Fibroblast of mammary gland (primary cell): Measurements from ENCODE around the gene RBMS3.
A peak's percentile ranks its signal among the peaks of the same experiment; 100 is the strongest.

Experiments used
- DNase-seq: peaks from one replicate; pipeline ENCODE4 v3.0.0-alpha.2; 2010; ENCODE audit warnings: low read depth
- H3K4me3 ChIP-seq: 2 replicates; pipeline ENCODE4 v1.5.1; 2011; ENCODE audit warnings: low read depth, mild to moderate bottlenecking, low read length, moderate library complexity; ENCODE audit not compliant: control insufficient read depth
- CTCF ChIP-seq: conservative IDR thresholded peaks from 2 replicates; pipeline ENCODE4 v1.5.1; 2011; ENCODE audit warnings: low read depth, low read length, inconsistent platforms; ENCODE audit not compliant: control insufficient read depth, insufficient read depth

The RBMS3 gene

GRCh38 chr3:29511701-29512100 is 230.8 kb downstream of the RBMS3 start:
- DNase-seq: no peak
- no peak overlapping the region for H3K4me3 ChIP-seq
- TF ChIP-seq CTCF: no peak

DNA sequence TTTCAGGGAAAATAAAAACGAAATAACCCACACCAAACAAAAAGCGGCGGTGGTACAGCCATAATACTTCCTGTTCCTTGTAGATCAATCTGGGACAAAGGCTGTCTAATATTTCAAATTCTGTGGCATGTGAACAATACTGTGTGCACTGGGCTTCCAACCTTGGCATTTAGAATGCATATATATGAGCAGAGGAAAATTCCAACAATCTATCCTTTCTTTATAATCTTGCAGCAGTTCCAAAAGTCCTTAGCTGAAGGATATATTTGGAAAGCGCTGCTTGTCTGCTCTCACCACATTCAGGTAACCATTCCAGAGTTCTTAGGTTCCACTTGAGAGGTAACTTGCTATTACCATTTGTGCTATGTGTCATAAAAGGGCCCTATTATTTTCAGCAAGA is 231.8 kb downstream of the RBMS3 start:
- no peak overlapping the region for H3K4me3 ChIP-seq
- no peak for DNase-seq
- no peak for TF ChIP-seq CTCF

DNA sequence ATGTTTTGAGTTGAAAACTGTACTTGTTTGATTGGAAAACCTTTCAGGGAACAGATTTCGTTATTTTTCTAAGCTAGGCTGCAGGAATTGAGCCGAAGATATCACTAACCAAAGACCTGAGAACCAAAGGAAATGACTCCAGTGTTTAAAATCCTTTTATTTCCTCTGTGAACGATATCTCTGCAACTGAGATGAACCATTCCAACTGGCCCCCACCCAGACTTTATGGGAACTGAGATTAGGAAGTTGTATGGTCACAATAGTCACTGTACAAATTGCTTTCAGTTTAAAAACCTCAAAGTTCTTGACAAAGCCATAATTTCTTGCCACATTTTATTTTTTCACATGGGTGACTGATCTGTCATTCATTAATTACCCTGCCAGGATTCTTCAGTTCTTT is 232.4 kb downstream of the RBMS3 start:
- no peak overlapping the region for H3K4me3 ChIP-seq
- TF ChIP-seq CTCF: no peak

GRCh38 chr3:29514170-29514569 is 233.3 kb downstream of the RBMS3 start:
- H3K4me3 ChIP-seq: no peak overlapping the region
- no peak for TF ChIP-seq CTCF
- DNase-seq: peak; percentile 61

More for the DNA sequence above, 232.4 kb downstream of the RBMS3 start:
- DNase-seq: no peak

DNA sequence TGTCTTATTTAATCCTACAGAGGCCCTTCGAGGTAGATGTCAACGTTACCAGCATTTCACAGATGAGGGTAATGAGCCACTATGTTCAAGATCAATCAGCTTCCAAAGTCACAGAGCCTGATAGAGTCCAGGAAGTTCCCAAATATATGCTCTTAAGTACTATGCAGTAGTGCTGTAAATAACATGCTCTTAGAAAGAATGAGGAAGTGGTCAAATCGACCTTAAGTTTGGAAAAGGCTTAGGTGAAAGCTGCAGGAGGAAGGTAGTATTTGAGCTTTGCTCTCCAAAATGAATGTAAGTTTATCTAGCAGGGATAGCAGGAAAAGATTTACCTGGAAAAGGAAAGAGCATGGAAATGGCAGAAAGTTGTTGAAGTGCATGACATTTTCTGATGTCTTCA is 234.0 kb downstream of the RBMS3 start:
- no peak for DNase-seq
- TF ChIP-seq CTCF: no peak

DNA sequence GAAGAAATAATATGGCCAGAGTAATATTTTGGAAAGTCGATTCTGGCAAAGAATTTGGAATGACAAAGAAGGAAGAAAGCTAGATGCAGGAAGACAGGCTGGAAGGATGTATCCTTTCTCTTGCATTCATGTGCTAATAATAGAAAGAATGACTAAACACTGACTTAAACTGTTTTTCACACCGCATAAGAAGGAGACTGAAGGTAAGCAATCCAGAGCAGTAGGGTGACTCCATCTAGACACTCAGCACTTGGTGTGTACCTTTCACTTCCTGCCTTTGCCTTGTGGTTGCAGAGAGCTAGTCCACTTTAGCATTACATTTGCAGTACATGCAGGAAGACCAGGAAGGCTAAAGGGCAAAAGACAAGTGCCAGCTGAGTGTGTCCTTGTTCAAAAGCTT is 234.6 kb downstream of the RBMS3 start:
- no peak for TF ChIP-seq CTCF
- peak; percentile 69 for DNase-seq
- no peak overlapping the region for H3K4me3 ChIP-seq

More for the DNA sequence above, 234.0 kb downstream of the RBMS3 start:
- no peak overlapping the region for H3K4me3 ChIP-seq

GRCh38 chr3:29516164-29516563 is 235.3 kb downstream of the RBMS3 start:
- H3K4me3 ChIP-seq: no peak overlapping the region
- no peak for DNase-seq
- no peak for TF ChIP-seq CTCF
